GM18526 (cell line): ENCODE measurements around the gene SAMSN1.

Experiments used
- POLR2A ChIP-seq: IDR thresholded peaks from 3 replicates; pipeline ENCODE4 v1.6.1; 2011; ENCODE audit not compliant: insufficient read length; ENCODE audit errors: extremely low read depth

Gene SAMSN1

DNA sequence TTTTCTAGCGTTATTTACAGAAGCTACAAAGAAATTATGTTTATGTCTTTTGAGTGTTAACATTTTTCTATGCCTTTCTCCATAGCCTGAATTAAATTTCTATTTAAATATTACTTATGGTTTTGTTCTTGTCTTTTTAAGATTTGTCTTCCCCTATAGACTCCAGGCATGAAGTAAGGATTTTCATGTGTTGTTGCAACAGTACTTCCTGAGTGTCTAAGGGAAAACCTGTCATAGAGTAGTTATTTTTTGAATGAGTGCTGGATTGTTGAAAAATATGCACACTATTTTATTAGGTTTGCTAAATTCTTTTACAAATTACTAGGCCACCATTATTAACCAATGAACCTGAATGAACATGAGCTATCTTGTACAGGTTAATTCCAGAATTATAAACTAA lies 27.1 kb downstream of the SAMSN1 start:
- no peak for TF ChIP-seq POLR2A

DNA sequence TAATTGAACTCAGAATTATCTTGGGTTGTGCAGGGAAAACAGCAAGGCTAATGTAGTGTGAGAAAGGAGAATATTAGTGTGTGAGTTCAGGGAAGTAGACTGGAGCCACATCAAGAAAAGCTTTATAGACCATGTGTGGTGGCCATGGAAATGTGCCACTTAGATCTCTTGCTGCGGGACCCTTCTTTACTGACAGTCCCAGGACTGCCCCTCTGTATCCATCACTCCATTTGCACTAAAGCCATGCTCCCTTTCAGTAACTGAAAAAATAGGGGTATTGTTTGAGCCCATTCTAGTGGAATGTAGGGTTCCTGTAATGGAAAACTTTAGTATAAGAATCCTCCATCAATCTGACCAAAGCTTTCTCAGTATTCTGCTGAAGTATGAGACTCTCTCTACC lies 32.3 kb downstream of the SAMSN1 start:
- TF ChIP-seq POLR2A = no peak

DNA sequence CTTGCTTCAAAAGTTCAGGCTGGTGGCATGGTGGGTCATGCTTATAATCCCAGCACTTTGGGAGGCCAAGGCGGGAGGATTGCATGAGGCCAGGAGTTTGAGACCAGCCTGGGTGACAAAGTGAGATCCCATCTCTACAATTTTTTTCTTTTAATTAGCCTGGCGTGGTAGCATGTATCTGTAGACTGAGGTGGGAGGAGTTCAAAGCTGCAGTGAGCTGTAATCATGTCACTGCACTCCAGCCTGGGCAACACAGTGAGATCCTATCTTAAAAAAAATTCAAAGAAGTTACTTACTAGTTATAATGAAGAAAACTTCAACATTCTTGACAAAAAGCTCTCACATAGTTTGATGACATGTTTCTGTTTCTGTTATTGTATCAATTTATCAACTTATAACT lies 45.2 kb downstream of the SAMSN1 start:
- TF ChIP-seq POLR2A = no peak

DNA sequence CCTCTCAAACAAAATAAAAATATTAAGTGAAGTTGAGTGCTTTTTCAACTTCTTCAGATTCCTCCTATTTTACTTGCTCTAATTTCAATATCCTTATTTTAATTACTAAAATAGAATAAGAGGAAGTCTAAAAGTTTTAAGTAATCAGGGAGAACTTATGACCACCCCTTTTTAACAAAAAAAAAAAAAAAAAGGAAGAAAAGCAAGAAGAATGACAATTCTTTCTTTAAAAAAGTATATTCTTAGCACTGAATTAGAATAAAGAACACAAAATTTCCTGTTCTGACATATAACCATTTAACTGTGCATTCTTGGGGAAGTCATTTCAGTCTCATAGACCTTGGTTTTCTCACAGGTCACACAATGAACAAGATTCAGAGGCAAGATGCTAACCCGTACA lies 46.8 kb downstream of the SAMSN1 start:
- TF ChIP-seq POLR2A = no peak

DNA sequence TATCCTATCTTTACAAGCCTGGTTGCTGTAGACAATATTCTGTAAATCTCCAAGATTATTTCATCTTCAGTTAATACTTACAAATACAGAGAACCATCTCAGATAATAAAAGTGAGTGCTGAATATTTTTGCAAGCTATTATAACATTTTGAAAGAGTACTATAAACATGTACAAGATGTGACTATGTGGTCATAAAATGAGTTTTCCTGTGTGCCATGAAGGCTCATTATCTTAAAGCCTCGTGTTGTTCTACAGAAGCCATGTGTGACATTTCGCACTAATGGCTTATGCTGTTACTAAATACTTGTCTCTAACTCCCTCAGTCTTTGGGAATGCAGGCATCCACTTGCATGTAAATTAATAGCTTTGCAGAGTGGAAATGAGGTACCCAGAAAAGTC lies 48.3 kb downstream of the SAMSN1 start:
- TF ChIP-seq POLR2A = no peak

DNA sequence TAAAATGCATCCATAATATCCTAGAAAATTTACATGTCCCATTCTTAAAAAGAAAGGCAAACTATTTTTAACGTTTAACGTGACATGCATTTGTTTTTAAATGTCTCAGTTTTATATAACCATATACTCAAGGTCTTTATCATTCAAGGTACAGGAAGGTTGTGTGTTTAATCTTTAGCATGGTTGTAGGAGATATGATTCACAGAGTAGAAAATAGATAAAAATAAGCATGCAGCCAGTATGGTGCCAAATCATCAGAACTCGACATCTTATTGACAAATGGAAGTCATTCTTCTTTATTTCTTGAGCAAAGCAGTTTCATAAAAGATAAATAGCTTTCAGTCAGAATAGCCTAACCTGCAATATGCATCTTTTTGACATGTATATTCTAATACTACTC lies 51.0 kb downstream of the SAMSN1 start:
- no peak for TF ChIP-seq POLR2A

DNA sequence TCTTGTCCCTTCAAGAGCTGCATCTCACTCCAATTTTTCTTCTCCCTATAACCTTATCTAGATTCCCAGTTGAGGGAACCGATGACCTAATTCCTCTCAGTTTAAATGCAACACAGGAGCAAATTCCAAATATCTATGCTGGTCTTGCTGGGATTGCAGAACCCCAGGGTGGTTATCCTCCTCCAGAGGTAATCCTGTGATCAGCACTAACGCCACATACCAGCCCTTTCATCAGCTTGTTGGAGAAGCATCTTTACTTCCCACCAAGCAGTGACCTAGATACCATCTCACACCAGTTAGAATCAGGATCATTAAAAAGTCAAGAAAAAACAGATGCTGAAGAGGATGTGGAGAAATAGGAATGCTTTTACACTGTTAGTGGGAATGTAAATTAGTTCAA lies 52.4 kb downstream of the SAMSN1 start:
- no peak for TF ChIP-seq POLR2A

DNA sequence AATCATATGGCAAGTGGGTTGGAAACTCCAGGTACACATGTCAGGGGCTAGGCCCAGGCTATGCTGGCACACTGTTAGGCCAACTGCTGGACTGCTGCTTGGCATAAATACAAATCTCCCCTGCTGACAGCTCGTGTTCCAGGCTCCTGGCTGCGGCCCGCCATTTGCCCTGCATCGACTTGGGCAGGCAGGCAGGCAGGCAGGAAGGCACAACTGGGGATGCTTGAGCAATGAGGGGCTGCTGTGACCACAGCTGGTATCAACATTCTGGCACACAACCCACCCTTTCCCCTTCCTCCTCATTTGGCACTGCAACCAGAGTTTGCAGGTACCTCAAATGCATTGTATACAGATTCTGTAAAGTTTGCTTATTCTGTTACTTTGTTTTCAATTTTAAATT lies 53.2 kb downstream of the SAMSN1 start:
- no peak for TF ChIP-seq POLR2A

DNA sequence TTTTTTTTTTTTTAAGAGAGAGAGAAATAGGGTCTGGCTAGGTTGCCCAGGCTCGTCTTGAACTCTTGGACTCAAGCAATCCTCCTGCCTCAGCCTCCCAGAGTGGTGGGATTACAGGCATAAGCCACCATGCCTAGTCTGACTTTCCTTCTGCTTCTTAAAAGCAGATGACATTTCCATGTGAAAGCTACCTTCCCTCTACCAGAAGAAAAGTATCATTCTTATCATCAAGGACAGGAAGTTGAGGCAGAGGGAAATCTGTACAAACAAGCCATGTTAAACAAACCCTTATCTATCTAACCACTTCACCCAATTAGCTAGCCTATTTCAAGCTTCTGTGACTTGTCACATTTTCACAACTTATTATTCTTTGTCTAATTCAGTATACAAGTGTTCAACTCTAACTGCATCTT lies 54.8 kb downstream of the SAMSN1 start:
- no peak for TF ChIP-seq POLR2A

DNA sequence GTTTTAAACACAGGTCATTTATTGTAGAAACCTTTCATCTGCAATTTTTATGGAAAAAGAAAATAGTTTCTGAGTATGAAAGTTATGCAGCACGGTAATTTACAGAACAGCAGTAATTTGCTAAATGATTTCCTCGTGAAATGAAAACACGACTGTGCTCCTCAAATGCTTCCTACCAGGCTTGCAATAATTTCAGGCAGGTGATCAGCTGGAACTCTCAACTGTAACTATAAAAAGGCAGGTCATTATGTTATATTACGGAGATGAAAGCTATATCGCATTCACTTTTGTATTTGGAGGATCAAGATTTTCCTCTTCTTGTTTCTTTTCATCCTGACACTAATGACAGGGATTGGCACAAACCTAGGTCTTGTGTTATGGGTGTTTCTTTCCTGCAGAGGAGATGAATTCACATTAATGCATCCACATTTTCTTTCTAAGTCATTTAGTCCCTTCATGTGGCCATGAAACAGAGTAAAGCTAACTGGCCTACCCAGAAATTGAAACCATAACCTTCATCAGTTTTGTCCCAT lies 57.4 kb downstream of the SAMSN1 start:
- TF ChIP-seq POLR2A = no peak

DNA sequence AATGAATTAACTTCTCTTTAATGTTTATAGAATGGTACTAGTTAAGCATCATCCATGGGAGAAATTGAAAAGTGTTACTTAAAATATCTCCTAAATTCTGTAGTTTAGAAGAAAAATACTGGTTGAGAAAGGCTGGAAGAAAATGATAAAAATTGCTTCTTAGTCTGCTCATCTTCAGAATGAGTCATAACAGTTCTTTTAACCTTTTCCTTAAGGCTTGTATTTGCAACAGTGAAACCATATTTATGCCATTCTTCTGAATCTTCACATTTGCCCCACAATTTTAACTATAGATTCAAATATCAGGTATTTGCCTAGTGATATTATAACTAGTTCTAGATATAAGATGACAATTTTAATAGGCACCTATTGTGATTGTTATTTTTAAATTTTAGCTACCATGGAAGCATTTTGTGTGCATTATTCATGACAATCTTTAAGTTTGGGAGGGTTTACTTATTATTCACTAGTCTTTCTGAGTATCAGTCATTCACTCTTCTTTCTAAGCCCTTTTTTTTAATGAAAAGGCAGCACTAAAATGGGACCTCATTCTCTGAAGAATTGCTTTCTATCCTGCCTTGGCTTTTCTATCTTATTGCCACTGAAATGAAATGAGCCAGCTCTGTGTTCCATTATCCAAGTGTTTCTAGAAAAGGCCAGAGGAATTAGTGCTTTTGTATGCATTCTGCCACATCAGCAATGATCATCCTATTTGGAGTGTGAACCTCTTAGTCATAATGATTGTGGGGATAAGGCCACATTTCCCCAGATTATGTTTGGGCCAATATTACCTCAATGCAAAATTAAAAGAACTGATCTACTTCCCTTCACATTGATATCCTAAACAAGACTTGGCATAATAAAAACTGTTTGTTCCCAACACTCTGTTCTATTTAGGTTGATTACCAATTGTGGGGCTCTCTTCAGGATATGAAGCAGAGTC lies 58.4 kb downstream of the SAMSN1 start:
- TF ChIP-seq POLR2A = no peak

DNA sequence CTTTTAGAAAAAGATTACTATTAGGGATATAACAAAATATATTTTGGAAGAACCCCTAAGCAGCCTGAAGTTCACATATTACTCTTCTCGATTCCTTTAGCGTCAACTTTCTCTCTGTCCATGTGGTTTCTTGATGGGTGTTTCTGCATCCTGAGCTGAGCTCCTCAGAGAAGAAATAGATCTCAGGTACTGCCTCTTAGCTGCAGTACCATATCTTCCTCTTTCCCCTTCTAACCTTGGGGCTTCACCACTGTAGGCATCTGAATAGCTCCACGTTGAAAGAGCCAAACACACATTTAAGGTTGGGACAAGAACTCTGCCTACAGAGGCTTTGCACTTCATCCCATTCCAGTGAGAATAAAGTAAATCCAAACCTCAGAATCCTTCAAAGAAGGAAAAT lies 59.2 kb downstream of the SAMSN1 start:
- TF ChIP-seq POLR2A = no peak

DNA sequence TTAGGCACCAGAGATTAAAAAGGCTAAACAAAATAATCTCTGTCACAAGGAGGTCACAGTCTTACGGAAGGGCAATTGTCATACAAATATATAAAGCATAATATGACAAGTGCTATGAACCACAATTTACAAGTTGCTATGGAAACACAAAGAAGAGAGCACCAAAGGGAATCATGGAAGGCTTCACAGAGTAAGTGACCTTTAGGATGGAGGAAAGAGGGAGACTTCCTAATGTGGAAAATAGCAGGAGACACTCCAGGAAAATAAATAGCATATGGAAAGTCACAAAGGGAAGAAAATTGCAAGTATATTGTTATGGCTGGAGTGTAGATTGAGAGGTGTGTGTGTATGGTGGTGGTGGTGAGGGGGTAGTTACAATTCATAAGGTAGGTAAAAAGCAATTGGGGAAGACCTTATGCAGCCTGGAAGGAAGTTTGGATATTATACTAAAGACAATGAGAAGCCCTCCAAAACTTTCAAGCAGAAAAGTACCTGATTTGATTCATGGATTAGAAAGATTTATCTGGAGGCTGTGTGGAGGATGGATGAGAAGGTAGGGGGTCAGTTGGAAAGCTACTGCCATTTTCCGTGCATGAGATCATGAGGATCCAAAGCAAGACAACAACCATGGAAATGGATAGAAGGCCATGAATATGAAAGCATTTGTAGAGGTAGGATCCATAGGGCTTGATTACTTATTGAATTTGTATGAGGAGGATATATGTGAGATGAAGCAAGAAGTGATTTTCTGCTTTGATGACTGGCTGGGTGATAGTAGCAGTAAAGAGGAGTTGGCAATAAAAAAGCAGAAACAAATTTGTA lies 61.7 kb downstream of the SAMSN1 start:
- TF ChIP-seq POLR2A = no peak

DNA sequence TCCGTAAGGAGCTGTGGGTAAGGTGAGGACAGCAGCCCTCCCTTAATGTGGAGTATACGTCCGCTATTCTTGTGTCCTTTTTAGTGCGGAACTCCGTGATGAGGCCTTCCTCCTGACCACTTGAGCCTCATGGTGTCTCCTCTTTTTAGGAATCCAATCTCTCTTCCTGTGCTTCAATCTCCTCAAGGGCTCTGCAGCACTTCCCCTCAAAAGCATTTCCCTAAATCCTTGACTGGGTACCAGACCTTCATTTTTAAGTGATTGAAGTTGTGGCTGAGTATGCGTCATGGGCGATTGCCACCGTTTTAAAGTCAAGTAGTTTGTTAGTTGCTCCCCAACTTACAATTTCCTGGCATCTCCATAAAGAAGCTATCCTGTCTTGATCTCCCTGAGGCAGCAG lies 62.8 kb downstream of the SAMSN1 start:
- TF ChIP-seq POLR2A = no peak

DNA sequence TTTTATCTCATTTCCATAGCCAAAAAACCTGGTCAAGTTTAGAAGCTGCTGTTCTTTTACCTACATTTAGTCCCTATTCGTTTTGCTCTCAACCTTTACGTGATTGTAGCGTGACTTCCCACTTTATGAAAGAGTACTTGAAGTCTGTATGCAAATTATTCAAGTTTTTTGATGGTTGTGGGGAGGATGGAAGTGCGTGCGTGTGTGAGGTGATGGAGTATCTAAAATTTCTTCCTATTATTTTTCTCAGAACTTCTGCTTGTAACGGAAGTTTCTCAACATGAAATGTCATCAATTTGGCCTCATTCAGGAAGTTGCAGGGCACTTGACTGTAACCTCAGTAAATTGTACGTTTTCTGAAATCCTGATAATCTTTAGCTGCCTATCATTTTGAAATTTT lies 64.0 kb downstream of the SAMSN1 start:
- TF ChIP-seq POLR2A = no peak
